ENCODE results near the gene ANO2.

ANO2 gene

DNA sequence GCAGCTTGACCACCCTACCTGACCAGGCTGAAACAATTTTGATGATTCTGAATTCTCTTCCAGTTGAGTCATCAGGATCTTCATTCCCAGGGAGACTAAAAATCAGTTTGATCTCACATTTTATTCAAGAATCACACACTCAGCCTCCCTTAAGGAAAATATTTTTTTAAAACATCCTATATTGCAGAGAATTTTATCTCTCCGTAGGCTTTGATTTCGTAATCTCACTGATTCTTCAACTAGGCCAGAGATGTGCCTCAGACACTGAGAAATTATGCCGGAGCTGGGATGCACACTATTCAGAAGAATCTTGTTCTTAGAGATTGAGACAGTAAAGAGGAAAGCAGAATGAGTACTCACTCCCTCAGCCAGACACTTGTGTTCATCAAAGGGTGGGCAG lies 7.0 kb upstream of the ANO2 start:
- TF ChIP-seq, protein P1, sequence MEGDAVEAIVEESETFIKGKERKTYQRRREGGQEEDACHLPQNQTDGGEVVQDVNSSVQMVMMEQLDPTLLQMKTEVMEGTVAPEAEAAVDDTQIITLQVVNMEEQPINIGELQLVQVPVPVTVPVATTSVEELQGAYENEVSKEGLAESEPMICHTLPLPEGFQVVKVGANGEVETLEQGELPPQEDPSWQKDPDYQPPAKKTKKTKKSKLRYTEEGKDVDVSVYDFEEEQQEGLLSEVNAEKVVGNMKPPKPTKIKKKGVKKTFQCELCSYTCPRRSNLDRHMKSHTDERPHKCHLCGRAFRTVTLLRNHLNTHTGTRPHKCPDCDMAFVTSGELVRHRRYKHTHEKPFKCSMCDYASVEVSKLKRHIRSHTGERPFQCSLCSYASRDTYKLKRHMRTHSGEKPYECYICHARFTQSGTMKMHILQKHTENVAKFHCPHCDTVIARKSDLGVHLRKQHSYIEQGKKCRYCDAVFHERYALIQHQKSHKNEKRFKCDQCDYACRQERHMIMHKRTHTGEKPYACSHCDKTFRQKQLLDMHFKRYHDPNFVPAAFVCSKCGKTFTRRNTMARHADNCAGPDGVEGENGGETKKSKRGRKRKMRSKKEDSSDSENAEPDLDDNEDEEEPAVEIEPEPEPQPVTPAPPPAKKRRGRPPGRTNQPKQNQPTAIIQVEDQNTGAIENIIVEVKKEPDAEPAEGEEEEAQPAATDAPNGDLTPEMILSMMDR (IDR thresholded peaks at IDR 0.05; ENCODE audit: insufficient read depth, low read depth, low read length, missing control alignments), result no peak
- DNase-seq (ENCODE audit: low read depth), result no peak
- H3K4me3 ChIP-seq (ENCODE audit: low read depth, low read length), result no peak overlapping the region

DNA sequence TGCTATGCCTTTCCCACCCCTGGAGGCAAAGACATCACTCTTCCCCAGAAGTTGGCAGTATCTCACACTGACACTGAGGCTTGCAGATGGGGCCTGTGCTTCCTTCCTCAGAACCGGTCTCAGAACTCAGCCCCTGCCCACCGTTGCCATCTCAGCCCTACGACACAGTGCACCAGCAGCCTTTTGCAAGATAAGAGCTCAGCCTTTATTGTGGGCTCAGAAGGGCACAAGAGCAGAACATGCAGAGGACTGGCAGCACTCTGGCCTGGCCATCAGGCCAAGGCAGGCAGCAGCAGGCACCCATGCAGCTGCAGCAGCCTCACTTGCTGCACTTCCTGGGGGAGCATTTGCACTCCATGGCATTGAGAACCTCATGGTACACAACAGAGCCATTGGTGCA lies 3.6 kb upstream of the ANO2 start:
- TF ChIP-seq, protein P1 (IDR thresholded peaks at IDR 0.05; ENCODE audit: insufficient read depth, low read depth, low read length, missing control alignments), result no peak
- DNase-seq (ENCODE audit: low read depth), result no peak
- no peak overlapping the region for H3K4me3 ChIP-seq (ENCODE audit: low read depth, low read length)

- DNase-seq (ENCODE audit: low read depth), result no peak
- TF ChIP-seq, protein P1 (IDR thresholded peaks at IDR 0.05; ENCODE audit: insufficient read depth, low read depth, low read length, missing control alignments), result no peak
- no peak overlapping the region for H3K4me3 ChIP-seq (ENCODE audit: low read depth, low read length)
Measured at GRCh38 chr12:5947006-5947405, 1.9 kb upstream of the ANO2 start.

DNA sequence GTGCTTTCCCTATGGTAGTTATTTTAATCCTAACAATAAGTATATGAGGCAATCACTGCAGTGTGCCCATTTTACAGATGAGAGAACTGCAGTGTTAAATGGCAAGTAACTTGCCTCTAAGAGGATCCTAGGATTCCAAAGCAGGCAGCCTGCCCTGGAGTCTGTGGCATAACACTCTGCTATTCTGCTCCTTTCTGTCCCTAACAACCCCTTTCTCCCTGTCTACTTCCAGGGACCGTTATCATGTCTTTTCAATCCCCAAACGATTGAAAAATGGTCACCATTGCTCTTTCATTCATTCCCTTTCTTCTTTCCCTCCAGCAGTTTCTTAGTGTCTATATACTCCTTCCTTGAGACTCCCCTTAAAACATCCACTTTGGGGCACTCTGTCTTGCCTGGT lies 1.3 kb upstream of the ANO2 start:
- TF ChIP-seq, protein P1 (IDR thresholded peaks at IDR 0.05; ENCODE audit: insufficient read depth, low read depth, low read length, missing control alignments), result no peak
- DNase-seq (ENCODE audit: low read depth), result no peak
- H3K4me3 ChIP-seq (ENCODE audit: low read depth, low read length), result no peak overlapping the region

GRCh38 chr12:5944688-5945070 lies 380 bp downstream of the ANO2 start:
- no peak overlapping the region for H3K4me3 ChIP-seq (ENCODE audit: low read depth, low read length)
- TF ChIP-seq, protein P1 (IDR thresholded peaks at IDR 0.05; ENCODE audit: insufficient read depth, low read depth, low read length, missing control alignments), result no peak
- DNase-seq (ENCODE audit: low read depth), result no peak

DNA sequence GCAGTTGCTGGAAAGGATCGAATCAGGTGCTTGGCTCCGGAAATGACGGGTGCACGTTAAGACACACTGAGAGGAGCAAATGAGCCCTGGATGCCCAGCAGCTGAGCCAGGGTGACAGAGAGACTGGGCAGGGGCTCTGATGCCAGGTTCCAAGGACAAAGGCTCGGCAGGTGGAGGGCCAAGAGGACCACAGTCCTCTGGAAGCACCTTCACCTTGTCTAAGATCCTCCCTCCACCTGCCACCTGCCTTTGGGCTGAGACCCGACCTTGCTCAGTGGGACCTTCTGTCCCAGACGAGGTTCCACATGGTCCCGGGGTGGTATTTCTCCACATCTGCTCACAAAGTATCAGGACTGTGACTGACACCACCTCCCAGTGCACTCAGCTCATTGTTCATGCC lies 1.0 kb downstream of the ANO2 start:
- DNase-seq (ENCODE audit: low read depth), result no peak
- TF ChIP-seq, protein P1 (IDR thresholded peaks at IDR 0.05; ENCODE audit: insufficient read depth, low read depth, low read length, missing control alignments), result no peak
- no peak overlapping the region for H3K4me3 ChIP-seq (ENCODE audit: low read depth, low read length)

DNA sequence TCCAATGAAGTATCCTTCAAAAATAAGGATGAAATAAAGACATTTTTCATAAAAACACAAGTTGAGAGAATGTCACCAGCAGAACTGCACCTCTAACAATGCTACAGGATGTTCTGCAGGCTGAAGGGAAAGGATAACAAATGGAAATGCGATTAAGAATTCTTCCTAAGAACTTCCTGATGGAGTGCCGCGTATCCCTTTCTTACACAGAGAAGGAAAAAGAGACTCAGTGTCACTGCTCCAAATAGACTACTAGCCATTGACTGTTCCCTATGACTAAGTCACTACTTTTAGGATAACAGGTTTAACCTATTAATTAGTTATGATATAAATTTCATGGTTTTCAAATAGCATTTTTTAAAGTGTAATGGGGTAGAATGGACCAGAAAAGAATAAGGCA lies 3.2 kb downstream of the ANO2 start:
- TF ChIP-seq, protein P1 (IDR thresholded peaks at IDR 0.05; ENCODE audit: insufficient read depth, low read depth, low read length, missing control alignments), result no peak
- H3K4me3 ChIP-seq (ENCODE audit: low read depth, low read length), result no peak overlapping the region
- DNase-seq (ENCODE audit: low read depth), result no peak

All from GM12865 (cell line).